Testis (tissue), 2 donors: ENCODE measurements around the gene KLF13.

Experiments
- CTCF ChIP-seq, 3 experiments: fragments of 450-650 bp in 2 of 3; fragments of 200-600 bp in 1 of 3; sonication (generic) in 1 of 3; IDR thresholded peaks; one replicate each; pipeline ENCODE4 v1.5.1; 2016 to 2019; ENCODE audit warnings: antibody characterized with exemption in 3 of 3, mild to moderate bottlenecking in 2 of 3, moderate library complexity in 1 of 3
- POLR2A ChIP-seq: fragments of 450-650 bp; IDR thresholded peaks from one replicate; pipeline ENCODE4 v1.6.1; 2017; ENCODE audit warnings: antibody characterized with exemption, mild to moderate bottlenecking, moderate library complexity

- TF ChIP-seq POLR2A = no peak
- no peak for TF ChIP-seq CTCF (IDR thresholded peaks at IDR 0.05)
These were observed 93.2 kb downstream of the KLF13 start for GRCh38 chr15:31419820-31420219.
